Activated T-helper 1 cell treated with anti-CD3 and anti-CD28 coated beads, Interleukin-2, amount 50 U/mL, for 16 hours (primary cell): ENCODE data around the gene SHD.
"Not testable (repeated sequence)": the region's sequence is repeated elsewhere in the genome, so short reads cannot be mapped to it uniquely, and the experiment has no call there.

Experiments used
- DNase-seq, 2 donors: peaks; one replicate each; pipeline ENCODE4 v3.0.0-alpha.2; 2020; ENCODE audit warnings: low read depth in 1 of 2, low spot score in 1 of 2

Gene SHD

DNA sequence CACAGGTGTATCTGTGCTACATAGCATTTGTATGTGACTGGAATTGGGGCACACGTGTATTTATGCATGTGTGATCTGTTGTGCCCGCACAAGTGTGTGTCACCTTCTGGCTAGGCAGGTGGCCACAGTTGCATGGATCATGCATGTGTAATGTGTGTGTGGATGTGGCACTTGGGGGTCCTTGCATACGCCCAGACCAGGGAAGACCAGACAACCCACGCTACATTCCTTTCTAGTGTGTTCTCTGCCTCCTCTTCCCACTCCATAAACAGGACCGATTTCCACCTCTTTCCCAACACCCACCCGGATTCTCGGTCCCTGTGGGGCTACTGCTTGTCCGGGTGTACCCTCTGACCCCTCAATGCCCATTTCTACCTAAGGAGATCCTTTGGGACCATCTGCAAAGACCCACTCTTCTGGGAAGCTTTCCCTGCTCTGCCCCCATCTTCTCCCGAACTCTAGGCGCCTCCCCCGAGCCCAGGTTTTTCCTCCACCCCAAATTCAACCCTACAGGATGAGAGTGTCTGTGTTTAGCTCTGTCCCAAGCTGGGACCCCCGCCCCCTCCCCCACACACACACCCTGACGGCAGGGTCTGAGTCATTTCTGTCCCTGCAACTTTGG, 47.3 kb downstream of the SHD start:
- DNase-seq, result no peak

- DNase-seq, result no peak
These were observed 47.8 kb downstream of the SHD start for GRCh38 chr19:4326837-4327251.

GRCh38 chr19:4327252-4327876, 48.3 kb downstream of the SHD start:
- peak in 1 of 2 donors; percentile 40 for DNase-seq

GRCh38 chr19:4327877-4328242, 48.8 kb downstream of the SHD start:
- no peak for DNase-seq

DNA sequence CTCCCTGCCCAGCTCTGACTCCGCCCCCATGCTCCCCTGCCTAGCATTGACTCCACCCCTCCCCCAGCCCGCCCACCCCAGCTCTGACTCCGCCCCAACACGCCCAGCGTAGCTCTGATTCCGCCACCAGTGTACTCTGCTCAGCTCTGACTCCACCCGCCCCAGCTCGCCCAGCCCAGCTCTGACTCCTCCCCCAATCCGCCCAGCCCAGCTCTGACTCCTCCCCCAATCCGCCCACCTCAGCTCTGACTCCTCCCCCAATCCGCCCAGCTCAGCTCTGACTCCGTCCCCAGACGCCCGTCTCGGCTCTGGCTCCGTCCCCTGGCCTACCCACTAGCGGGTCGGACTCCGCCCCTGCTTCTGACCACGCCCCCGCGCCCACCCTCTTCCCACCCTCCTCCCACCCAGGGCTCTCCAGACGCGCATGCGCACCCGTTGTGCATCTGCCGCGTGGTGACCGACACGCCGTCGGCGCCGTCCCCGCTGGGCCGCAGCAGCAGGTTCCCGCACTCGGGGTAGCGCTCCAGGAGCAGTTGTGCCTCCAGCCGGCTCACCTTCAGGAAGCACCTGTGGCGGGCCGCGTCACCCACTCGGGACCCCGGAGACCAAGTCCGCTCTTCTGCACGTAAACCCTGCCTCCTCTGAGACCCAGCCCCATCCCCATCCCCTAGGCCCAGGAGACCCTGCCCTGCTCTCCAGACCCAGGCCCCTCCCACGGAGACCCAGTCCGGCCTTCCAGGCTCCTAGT, 49.4 kb downstream of the SHD start:
- DNase-seq, result peak; percentile 70 to 92

DNA sequence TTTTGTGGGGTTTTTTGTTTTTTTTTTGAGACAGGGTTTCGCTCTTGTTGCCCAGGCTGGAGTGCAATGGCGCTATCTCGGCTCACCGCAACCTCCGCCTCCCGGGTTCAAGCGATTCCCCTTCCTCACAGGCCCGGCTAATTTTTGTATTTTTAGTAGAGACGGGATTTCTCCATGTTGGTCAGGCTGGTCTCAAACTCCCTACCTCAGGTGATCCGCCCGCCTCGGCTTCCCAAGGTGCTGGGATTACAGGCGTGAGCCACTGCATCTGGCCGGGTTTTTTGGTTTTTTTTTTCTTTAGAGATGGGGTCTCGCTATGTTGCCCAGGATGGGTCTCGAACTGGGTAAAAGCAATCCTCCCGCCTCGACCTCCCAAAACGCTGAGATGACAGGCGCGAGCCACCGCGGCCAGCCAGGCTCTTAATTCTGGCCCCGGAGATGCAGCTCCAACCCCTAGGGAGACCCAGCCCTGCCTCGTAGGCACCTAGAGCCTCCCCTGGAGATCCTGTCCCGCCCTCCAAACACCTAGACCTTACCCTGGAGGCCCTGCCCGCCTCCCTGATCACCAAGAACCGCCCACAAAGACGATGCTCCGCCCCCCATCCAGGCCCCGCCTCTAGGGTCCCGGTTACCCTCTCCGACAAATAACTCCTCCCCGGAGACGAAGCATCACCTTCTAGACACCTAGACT, 50.1 kb downstream of the SHD start:
- not testable (repeated sequence) for DNase-seq

DNA sequence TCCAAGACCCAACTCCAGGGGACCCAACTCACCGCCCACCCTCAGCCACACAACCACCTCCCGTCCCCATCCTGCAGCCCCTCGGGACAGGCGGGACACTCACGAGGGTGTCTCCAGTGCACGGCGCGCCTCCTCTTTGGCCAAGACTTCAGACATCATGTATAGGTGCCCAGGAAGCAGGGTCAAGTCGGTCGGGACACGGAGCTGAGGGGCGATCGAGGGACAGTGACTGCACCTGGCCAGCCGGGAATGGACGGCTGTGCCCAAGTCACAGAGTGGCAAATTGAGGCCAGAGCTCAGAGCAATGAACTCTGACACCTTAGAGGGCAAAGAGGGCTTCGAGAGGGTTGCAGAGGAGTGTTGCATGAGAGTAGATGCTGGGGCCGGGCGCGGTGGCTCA, 50.8 kb downstream of the SHD start:
- DNase-seq, result no peak

GRCh38 chr19:4334929-4335570, 56.0 kb downstream of the SHD start:
- no peak for DNase-seq

- DNase-seq, result no peak
These were observed 58.9 kb downstream of the SHD start for GRCh38 chr19:4337906-4338440.

- DNase-seq, result no peak
These were observed 59.6 kb downstream of the SHD start, which contains the start of gene STAP2 for GRCh38 chr19:4338441-4339355. Gene STAP2 (minus strand): TSS chr19:4338827. CDS start chr19:4338753, 74 bp downstream.
